Suppressor macrophage (primary cell): ENCODE results near the gene EXOSC10.
"Not testable (repeated sequence)": the region's sequence is repeated elsewhere in the genome, so short reads cannot be mapped to it uniquely, and the experiment has no call there.

Experiments
- DNase-seq, 4 experiments: peaks; one replicate each; pipeline ENCODE4 v3.0.0-alpha.2; 2020 to 2022

EXOSC10 gene

GRCh38 chr1:11061652-11062365, 37.9 kb downstream of the EXOSC10 start:
- no peak for DNase-seq

GRCh38 chr1:11059968-11060830, 39.5 kb downstream of the EXOSC10 start, which contains the start of gene SRM:
Gene SRM, minus strand, starts transcription at chr1:11060018. Its CDS starts 75 bp downstream, at chr1:11059943.
- peak; percentile 96 to 99 (median 97) for DNase-seq

GRCh38 chr1:11059155-11059967, 40.3 kb downstream of the EXOSC10 start:
- peak in 2 of 4 experiments; percentile 9 to 18 for DNase-seq

GRCh38 chr1:11058595-11059154, 41.0 kb downstream of the EXOSC10 start:
- DNase-seq: no peak

- no peak for DNase-seq
These were observed 41.6 kb downstream of the EXOSC10 start for GRCh38 chr1:11058026-11058425.

- DNase-seq: no peak
These were observed 42.2 kb downstream of the EXOSC10 start for GRCh38 chr1:11057477-11057876.

GRCh38 chr1:11056504-11056903, 43.2 kb downstream of the EXOSC10 start:
- DNase-seq: no peak

GRCh38 chr1:11055676-11056075, 44.0 kb downstream of the EXOSC10 start:
- DNase-seq: no peak

GRCh38 chr1:11054666-11055065, 45.0 kb downstream of the EXOSC10 start:
- DNase-seq: no peak

GRCh38 chr1:11054181-11054580, 45.5 kb downstream of the EXOSC10 start:
- no peak for DNase-seq

GRCh38 chr1:11053758-11054137, 45.9 kb downstream of the EXOSC10 start:
- peak in 1 of 4 experiments; percentile 14 for DNase-seq

- DNase-seq: no peak
These were observed 46.6 kb downstream of the EXOSC10 start for GRCh38 chr1:11052839-11053757.

- DNase-seq: peak; percentile 40 to 64 (median 56)
These were observed 47.7 kb downstream of the EXOSC10 start for GRCh38 chr1:11051781-11052511.

- not testable (repeated sequence) for DNase-seq
These were observed 48.5 kb downstream of the EXOSC10 start for GRCh38 chr1:11051121-11051520.

GRCh38 chr1:11046625-11047365, 52.9 kb downstream of the EXOSC10 start, which contains the start of gene MASP2:
Gene MASP2, minus strand, starts transcription at chr1:11047239. Its CDS starts 32 bp downstream, at chr1:11047207.
- no peak for DNase-seq

GRCh38 chr1:11046270-11046566, 53.5 kb downstream of the EXOSC10 start:
- no peak for DNase-seq

GRCh38 chr1:11045428-11046269, 54.0 kb downstream of the EXOSC10 start:
- DNase-seq: no peak

GRCh38 chr1:11044849-11045427, 54.7 kb downstream of the EXOSC10 start:
- DNase-seq: no peak
